ENCODE data around the gene SECTM1. TPM values are rescaled to one million over a fixed set of nuclear protein-coding genes. Genes with fewer than 3 reads are reported as not detected.
A peak's percentile ranks its signal among the peaks of the same experiment; 100 is the strongest.

SECTM1 gene
- total RNA-seq, 3 donors from 2014 or later, result 2.6 to 3.8 (median 3.0) TPM

GRCh38 chr17:82283208-82283749 lies 50.3 kb downstream of the SECTM1 start:
- Mint-ChIP-seq H3K9me3 (no peaks in the 10 kb centered on the region), H3K4me1 (ENCODE audit: low read depth) (peaks cover 22% of the 10 kb centered on the region), H3K4me3 (no peak overlapping the region), H3K36me3 (ENCODE audit: insufficient read depth) (no peaks in the 10 kb centered on the region), H3K27me3 (ENCODE audit: low read depth) (no peaks in the 10 kb centered on the region)
- peak; percentile 81 to 89 for ATAC-seq
- DNase-seq, result peak; percentile 32

- H3K4me1 Mint-ChIP-seq (ENCODE audit: low read depth), result peaks cover 22% of the 10 kb centered on the region
- H3K4me3 Mint-ChIP-seq, result no peak overlapping the region
- ATAC-seq (peak in 1 of 2 donors; percentile 26), DNase-seq (no peak)
- no peaks in the 10 kb centered on the region for H3K36me3 Mint-ChIP-seq (ENCODE audit: insufficient read depth)
- H3K9me3 Mint-ChIP-seq, result no peaks in the 10 kb centered on the region
- no peaks in the 10 kb centered on the region for H3K27me3 Mint-ChIP-seq (ENCODE audit: low read depth)
Measured at GRCh38 chr17:82282239-82283207, 51.0 kb downstream of the SECTM1 start.

GRCh38 chr17:82281502-82282238 lies 51.9 kb downstream of the SECTM1 start:
- Mint-ChIP-seq H3K27me3 (ENCODE audit: low read depth) (no peaks in the 10 kb centered on the region), H3K36me3 (ENCODE audit: insufficient read depth) (no peaks in the 10 kb centered on the region), H3K4me3 (no peak overlapping the region), H3K9me3 (no peaks in the 10 kb centered on the region), H3K4me1 (ENCODE audit: low read depth) (peaks cover 22% of the 10 kb centered on the region)
- DNase-seq (peak; percentile 35), ATAC-seq (peak; percentile 80 to 84)

DNA sequence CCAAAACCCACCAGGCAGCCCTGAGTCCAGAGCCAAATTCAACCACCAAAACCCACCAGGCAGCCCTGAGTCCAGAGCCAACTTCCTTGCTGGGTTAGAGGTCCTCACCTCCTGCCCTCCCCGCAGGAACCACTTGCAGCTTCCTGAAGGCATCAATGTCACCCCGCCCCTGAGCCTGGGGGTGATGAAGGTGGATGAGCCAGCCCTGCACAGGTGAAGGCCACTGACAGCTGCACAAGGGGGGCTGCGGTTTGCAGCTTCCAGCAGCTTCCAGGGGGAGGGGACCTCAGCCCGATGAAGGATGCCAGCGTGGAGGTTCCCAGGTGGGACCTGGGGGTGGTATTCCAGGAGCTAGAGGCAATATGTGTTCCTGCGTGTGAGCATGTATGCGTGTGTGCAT lies 52.5 kb downstream of the SECTM1 start:
- Mint-ChIP-seq H3K4me3 (no peak overlapping the region), H3K9me3 (no peaks in the 10 kb centered on the region), H3K27me3 (ENCODE audit: low read depth) (no peaks in the 10 kb centered on the region), H3K4me1 (ENCODE audit: low read depth) (peaks cover 22% of the 10 kb centered on the region), H3K36me3 (ENCODE audit: insufficient read depth) (no peaks in the 10 kb centered on the region)
- ATAC-seq, result no peak
- DNase-seq, result no peak

GRCh38 chr17:82280537-82280936 lies 53.0 kb downstream of the SECTM1 start:
- no peaks in the 10 kb centered on the region for H3K27me3 Mint-ChIP-seq (ENCODE audit: low read depth)
- H3K4me3 Mint-ChIP-seq, result no peak overlapping the region
- no peaks in the 10 kb centered on the region for H3K36me3 Mint-ChIP-seq (ENCODE audit: insufficient read depth)
- ATAC-seq (no peak), DNase-seq (no peak)
- H3K9me3 Mint-ChIP-seq, result no peaks in the 10 kb centered on the region
- H3K4me1 Mint-ChIP-seq (ENCODE audit: low read depth), result peaks cover 22% of the 10 kb centered on the region

DNA sequence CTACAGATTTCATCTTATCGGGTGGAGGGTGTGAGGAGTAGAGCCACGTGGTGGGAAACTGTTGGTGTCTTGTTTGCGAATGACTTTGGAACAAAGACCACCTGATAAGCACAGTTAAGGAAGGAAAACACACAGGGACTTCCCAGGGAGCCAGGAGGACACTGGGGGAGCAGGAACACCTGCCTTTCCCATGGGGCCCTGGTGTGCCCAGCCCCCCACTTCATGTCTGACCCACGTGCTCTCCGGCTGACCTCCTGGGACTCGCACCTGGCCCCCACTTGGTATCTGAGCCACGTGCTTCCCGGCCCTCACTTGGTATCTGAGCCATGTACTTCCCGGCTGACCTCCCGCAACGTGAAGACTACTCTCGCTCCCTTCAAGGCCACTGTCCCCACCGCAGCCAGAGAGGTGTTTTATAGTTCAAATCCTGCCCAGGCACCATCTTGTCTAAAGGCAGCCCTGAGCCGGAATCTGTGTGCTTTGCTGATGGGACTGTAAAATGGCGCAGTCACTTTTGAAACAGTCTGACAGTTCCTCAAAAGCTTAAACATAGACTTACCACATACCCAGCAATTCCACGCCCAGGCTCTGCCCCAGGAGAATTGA lies 54.7 kb downstream of the SECTM1 start:
- peaks cover 23% of the 10 kb centered on the region for H3K4me1 Mint-ChIP-seq (ENCODE audit: low read depth)
- DNase-seq (no peak), ATAC-seq (no peak)
- H3K36me3 Mint-ChIP-seq (ENCODE audit: insufficient read depth), result no peaks in the 10 kb centered on the region
- H3K27me3 Mint-ChIP-seq (ENCODE audit: low read depth), result no peaks in the 10 kb centered on the region
- H3K9me3 Mint-ChIP-seq, result no peaks in the 10 kb centered on the region
- no peak overlapping the region for H3K4me3 Mint-ChIP-seq

DNA sequence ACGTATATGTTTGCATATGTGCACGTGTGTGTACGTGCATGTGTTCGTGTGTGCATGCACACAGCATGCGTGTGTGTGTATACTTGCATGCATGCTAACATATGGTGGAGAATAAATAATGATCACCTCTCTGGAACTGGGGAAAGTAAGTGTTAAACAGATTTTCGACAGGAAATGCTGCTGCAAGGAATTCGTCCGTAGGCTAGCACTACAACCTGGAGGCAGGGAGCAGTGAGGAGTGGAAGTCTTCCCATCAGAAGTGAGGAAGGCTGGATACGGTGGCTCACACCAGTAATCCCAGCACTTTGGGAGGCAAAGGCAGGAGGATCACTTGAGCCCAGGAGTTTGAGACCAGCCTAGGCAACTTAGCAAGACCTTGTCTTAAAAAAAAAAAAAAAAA lies 55.3 kb downstream of the SECTM1 start:
- Mint-ChIP-seq H3K36me3 (ENCODE audit: insufficient read depth) (no peaks in the 10 kb centered on the region), H3K4me3 (no peak overlapping the region), H3K4me1 (ENCODE audit: low read depth) (peaks cover 19% of the 10 kb centered on the region), H3K9me3 (no peaks in the 10 kb centered on the region), H3K27me3 (ENCODE audit: low read depth) (no peaks in the 10 kb centered on the region)
- ATAC-seq, result no peak
- no peak for DNase-seq

DNA sequence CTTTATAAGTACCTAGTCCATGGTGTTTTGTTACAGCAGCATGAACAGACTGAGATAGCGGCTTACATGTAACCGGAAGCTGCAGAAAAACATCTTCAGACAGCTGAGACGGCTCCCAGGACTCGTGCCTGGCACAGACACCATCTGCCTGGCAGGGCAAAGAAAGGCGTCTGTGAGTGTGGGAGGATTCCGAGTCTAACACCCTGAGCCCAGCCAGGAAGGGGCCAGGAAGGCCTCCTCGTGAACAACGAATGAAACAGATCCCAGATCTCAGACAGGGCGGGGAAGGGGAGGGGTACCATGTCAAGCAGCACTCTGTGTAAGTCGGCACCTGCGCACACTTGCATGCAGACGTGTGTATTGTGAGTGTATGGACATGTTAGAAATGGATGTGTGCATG lies 55.7 kb downstream of the SECTM1 start:
- no peaks in the 10 kb centered on the region for H3K36me3 Mint-ChIP-seq (ENCODE audit: insufficient read depth)
- H3K4me1 Mint-ChIP-seq (ENCODE audit: low read depth), result peaks cover 17% of the 10 kb centered on the region
- H3K4me3 Mint-ChIP-seq, result no peak overlapping the region
- no peaks in the 10 kb centered on the region for H3K27me3 Mint-ChIP-seq (ENCODE audit: low read depth)
- ATAC-seq (no peak), DNase-seq (no peak)
- no peaks in the 10 kb centered on the region for H3K9me3 Mint-ChIP-seq

DNA sequence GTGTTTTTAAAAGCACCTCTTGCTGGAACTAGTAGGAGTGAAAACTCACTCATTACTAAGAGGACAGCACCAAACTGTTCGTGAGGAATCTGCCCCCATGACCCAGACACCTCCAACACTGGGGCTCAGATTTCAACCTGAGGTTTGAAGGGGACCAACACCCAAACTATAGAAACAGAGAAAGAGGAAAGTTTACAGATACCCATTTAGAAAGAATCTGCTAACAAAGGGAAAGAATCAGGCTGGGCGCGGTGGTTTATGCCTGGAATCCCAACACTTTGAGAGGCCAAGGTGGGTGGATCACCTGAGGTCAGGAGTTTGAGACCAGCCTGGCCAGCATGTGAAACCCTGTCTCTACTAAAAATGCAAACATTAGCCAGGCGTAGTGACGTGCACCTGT lies 56.6 kb downstream of the SECTM1 start:
- H3K36me3 Mint-ChIP-seq (ENCODE audit: insufficient read depth), result peaks cover 7% of the 10 kb centered on the region
- H3K9me3 Mint-ChIP-seq, result no peaks in the 10 kb centered on the region
- ATAC-seq, result no peak

DNA sequence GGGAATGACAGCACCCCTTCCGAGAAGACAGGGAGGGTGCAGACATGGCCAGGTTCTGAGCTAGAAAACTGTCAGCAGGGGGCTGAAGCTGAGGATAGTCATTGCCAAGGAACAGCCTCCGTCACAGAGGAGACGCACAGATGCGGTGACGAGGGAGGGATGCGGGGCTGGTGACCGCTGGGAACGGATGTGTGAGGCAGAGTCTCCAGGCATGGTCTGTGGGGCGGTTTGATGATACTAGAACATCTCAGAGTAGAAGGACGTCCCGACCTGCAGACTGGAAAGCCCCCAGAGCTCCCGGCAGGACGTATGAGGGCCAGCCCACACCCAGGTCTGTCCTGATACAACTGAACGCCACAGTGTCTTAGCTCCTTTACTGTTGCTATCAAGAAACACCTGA lies 58.2 kb downstream of the SECTM1 start:
- ATAC-seq, result no peak
- no peak for DNase-seq
- peaks cover 10% of the 10 kb centered on the region for H3K36me3 Mint-ChIP-seq (ENCODE audit: insufficient read depth)

More for the DNA sequence above, 56.6 kb downstream of the SECTM1 start:
- H3K27me3 Mint-ChIP-seq (ENCODE audit: low read depth), result no peaks in the 10 kb centered on the region
- peaks cover 21% of the 10 kb centered on the region for H3K4me1 Mint-ChIP-seq (ENCODE audit: low read depth)
- H3K4me3 Mint-ChIP-seq, result no peak overlapping the region
- DNase-seq, result no peak

DNA sequence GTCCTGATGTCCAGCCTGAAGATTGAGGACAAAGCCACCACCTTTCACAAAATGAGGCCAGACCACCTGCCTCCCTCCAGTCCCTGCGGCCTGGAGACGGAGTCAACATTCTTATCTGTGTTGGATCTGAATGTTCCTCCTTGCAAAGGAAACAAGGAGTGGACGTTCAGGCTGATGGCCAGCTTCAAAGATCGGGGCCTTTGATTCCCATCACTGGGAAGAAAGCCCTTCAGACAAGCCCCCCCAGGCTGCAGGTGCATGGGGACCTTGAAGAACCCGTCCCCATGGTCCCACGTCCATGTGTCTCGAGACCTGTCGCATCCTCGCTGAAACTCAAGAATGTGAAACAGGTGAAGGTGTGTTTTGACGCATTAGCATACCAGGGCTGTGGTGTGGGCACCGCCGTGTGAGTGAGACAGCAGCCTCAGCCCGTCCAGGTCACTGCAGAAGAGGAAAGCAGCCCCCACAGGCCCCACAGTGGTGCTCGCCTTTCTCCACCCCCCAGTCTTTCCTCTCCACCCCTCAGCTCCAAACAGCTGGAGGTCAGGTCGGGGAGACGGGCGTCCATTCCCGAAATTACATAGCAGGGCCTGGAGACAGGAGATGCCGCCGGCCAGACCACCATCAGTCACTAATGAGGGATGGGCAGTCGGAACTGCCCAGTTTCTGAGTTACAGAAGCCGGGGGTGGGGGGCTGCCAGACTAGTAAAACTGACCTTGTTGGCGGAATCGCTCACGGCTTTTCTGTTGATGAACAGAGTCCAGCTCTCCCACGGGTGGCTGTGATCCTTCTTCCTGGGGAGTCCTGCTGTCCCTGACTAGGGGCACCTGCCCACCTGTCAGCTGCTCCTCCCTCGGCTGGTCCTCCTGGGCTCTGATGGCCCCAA lies 59.2 kb downstream of the SECTM1 start:
- ATAC-seq (no peak), DNase-seq (no peak)
- Mint-ChIP-seq H3K27me3 (ENCODE audit: low read depth) (no peaks in the 10 kb centered on the region), H3K4me1 (ENCODE audit: low read depth) (peaks cover 35% of the 10 kb centered on the region), H3K9me3 (no peaks in the 10 kb centered on the region), H3K36me3 (ENCODE audit: insufficient read depth) (peaks cover 17% of the 10 kb centered on the region), H3K4me3 (peak overlapping the region; percentile 96)

More for the DNA sequence above, 58.2 kb downstream of the SECTM1 start:
- no peak overlapping the region for H3K4me3 Mint-ChIP-seq
- H3K27me3 Mint-ChIP-seq (ENCODE audit: low read depth), result no peaks in the 10 kb centered on the region
- H3K4me1 Mint-ChIP-seq (ENCODE audit: low read depth), result peaks cover 26% of the 10 kb centered on the region
- H3K9me3 Mint-ChIP-seq, result no peaks in the 10 kb centered on the region

DNA sequence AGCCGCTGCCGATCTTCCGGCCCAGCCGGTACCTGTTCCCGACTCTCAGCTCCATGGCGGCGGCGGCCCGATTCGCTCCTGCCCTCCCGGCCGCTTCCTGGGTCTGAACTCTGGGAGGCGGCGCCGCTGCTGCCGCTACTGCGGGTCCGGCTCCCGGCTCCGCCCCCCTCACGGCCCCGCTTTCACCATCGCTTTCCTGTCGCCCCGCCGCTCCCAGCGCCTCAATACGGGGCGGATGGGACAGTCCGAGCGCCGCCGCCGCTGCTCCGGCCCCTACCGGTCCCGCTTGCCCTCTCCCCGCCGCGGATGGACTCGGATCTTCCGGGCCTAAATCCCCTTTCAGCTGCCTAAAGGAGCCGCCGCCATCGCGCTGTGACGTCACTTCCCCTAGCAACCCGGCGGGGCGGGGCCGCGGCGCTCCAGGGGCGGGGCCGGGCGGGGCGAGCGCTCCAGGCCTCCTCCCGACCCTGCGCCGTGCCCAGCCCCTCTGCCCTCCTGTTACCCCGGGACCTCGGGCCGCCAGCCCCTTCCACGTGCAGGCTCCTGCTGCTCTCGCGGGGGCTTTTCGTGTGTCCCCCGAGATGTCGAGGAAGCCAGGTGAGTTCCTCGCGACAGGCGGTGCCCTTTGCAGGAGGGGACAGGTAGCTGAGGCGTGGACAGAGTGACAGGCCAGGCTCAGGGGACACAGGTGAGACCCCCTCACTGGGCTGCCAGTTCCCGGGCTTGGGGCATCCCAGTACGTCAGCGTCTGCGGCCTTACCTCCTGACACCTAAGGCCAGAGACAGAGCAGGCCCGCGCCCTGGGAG lies 60.0 kb downstream of the SECTM1 start, which contains the start of gene CSNK1D:
CSNK1D (minus strand) TSS at position 374 of the 807 bp plus-strand sequence; CDS start at position 55, 319 bp downstream.
- peak; percentile 93 for DNase-seq
- ATAC-seq, result peak; percentile 84 to 87
- Mint-ChIP-seq H3K9me3 (no peaks in the 10 kb centered on the region), H3K4me3 (peak within 1 kb of the TSS; percentile 96), H3K27me3 (ENCODE audit: low read depth) (no peaks in the 10 kb centered on the region), H3K4me1 (ENCODE audit: low read depth) (peaks cover 43% of the 10 kb centered on the region), H3K36me3 (ENCODE audit: insufficient read depth) (peaks cover 17% of the 10 kb centered on the region)
